HepG2 (cell line): Measurements from ENCODE around the gene HNRNPUL2. TPM values are rescaled to one million over a fixed set of nuclear protein-coding genes. Genes with fewer than 3 reads are reported as not detected.
A peak's percentile ranks its signal among the peaks of the same experiment; 100 is the strongest.

Source experiments
- HHEX ChIP-seq: IDR thresholded peaks from 2 replicates; pipeline ENCODE4 v1.6.1; 2016; ENCODE audit warnings: control low read depth
- KLF13 ChIP-seq: sonication (generic); formaldehyde crosslinking; IDR thresholded peaks from 2 replicates; pipeline ENCODE4 v1.4.0; 2020; ENCODE audit warnings: mild to moderate bottlenecking, missing genetic modification reagents
- MIER3 ChIP-seq: IDR thresholded peaks from 2 replicates; pipeline ENCODE4 v1.6.1; 2016; ENCODE audit warnings: missing compliant biosample characterization, borderline replicate concordance
- NRL ChIP-seq: sonication (generic); formaldehyde crosslinking; IDR thresholded peaks from 2 replicates; pipeline ENCODE4 v1.5.0; 2020; ENCODE audit warnings: missing genetic modification reagents, mild to moderate bottlenecking, moderate library complexity, borderline replicate concordance
- SPEN ChIP-seq: sonication (generic); formaldehyde crosslinking; IDR thresholded peaks from 2 replicates; pipeline ENCODE4 v1.5.1; 2020; ENCODE audit warnings: low read depth, mild to moderate bottlenecking, missing genetic modification reagents
- ZNF138 ChIP-seq: sonication (generic); formaldehyde crosslinking; IDR thresholded peaks from 2 replicates; pipeline ENCODE4 v1.5.0; 2020; ENCODE audit warnings: mild to moderate bottlenecking, low read depth, missing genetic modification reagents
- ZNF318 ChIP-seq: sonication (generic); formaldehyde crosslinking; IDR thresholded peaks from 2 replicates; pipeline ENCODE4 v1.4.0; 2020; ENCODE audit warnings: mild to moderate bottlenecking, missing genetic modification reagents
- ZNF501 ChIP-seq: sonication (generic); formaldehyde crosslinking; IDR thresholded peaks from 2 replicates; pipeline ENCODE4 v1.5.1; 2020; ENCODE audit warnings: mild to moderate bottlenecking, moderate library complexity, missing genetic modification reagents
- ZNF691 ChIP-seq: sonication (generic); formaldehyde crosslinking; IDR thresholded peaks from 2 replicates; pipeline ENCODE4 v1.4.0; 2020; ENCODE audit warnings: missing genetic modification reagents, low read depth, mild to moderate bottlenecking, borderline replicate concordance
- ZNF800 ChIP-seq: sonication (generic); formaldehyde crosslinking; IDR thresholded peaks from 2 replicates; pipeline ENCODE4 v1.4.0; 2020; ENCODE audit warnings: missing genetic modification reagents
- polyA plus RNA-seq, 8 experiments: library from polyadenylated mRNA; depleted of rRNA in 3 of 8; stranded (reverse) in 7 of 8; unstranded in 1 of 8; fragments of >200 nt; fragmentation: Illumina TruSeq in 4 of 8; extraction: Trizol in 4 of 8; gene quantifications; 2 replicates each; pipeline versions ENCODE4 v1.2.1 to v1.2.3, GENCODE V29; 2011 to 2016; ENCODE audit warnings: low read depth in 4 of 8, missing spikeins in 1 of 8, mixed read lengths in 1 of 8; ENCODE audit not compliant: insufficient read depth in 1 of 8
- total RNA-seq, 5 experiments: library from RNA; depleted of rRNA; stranded (reverse); fragments of >200 nt; fragmentation: Illumina TruSeq; extraction: Trizol; gene quantifications; 2 replicates each; pipeline ENCODE4 v1.2.3, GENCODE V29; 2016; ENCODE audit warnings: low read depth in 1 of 5

HNRNPUL2 gene
- total and polyA plus RNA-seq, 2 of the 13 experiments (the other 11 are each of a cell fraction or from before 2014, with no cell fraction given) = 8.4 to 9.6 TPM

GRCh38 chr11:62705880-62706849, 21.1 kb downstream of the HNRNPUL2 start (continued):
- no peak for TF ChIP-seq MIER3
- TF ChIP-seq ZNF501 (CRISPR knock-in tag) = peak; percentile 78
- no peak for TF ChIP-seq ZNF691 (CRISPR knock-in tag)
- TF ChIP-seq NRL (CRISPR knock-in tag) = no peak; the same call in 1 of the 2 replicates
- 0 out of 2 replicates have a peak, but pooled peaks have one; percentile 33 for TF ChIP-seq ZNF318
- TF ChIP-seq SPEN (CRISPR knock-in tag) = no peak
- TF ChIP-seq ZNF138 = no peak
- no peak for TF ChIP-seq KLF13 (CRISPR knock-in tag)
- no peak for TF ChIP-seq HHEX (CRISPR knock-in tag)
- TF ChIP-seq ZNF800 (CRISPR knock-in tag) = no peak
